Stimulated activated CD8-positive, alpha-beta memory T cell treated with anti-CD3 and anti-CD28 coated beads, Interleukin-4, amount 100 ng/mL, for 1 hour (primary cell): Measurements from ENCODE around the gene KLHL33.

Experiments used
- DNase-seq, 2 donors: peaks; one replicate each; pipeline ENCODE4 v3.0.0-alpha.2; 2020; ENCODE audit warnings: low read depth in 2 of 2, low spot score in 1 of 2

KLHL33 gene

DNA sequence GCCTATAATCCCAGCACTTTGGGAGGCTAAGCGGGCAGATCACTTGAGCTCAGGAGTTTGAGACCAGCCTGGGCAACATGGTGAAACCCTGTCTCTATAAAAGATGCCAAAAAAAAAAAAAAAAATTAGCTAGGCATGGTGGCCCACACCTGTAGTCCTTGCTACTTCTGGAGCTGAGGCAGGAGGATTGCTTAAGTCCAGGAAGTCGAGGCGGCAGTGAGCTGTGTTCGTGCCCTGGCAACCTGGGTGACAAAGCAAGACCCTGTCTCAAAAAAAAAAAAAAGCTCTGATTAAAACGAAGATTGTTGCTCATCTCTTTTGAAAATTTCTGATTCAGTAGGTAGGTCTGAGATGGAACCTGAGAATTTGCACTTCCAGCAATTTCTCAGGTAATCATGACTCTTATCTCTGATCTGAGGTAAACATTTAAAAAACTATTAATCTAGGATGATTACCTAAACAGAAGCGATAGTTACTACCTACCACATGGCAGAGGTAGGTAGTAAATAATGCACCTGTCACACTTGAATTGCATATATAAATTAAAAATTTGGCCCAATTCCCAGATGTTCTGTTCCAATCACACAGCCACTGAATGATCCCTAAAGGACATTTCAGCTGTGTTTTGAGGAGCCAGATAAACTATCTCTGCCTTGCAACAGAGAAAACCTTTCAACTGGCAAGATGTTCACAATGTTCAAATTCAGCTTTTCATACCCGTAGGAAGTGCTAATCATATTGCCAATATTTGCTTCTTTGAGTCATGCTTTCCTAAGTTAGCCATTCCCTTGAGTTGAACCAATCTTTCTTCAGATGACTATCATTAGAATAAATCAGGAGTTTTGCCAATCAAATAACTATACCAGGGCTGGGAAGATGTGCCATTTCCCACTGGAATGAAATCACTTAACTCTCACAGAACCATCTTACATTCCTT, 18.4 kb downstream of the KLHL33 start:
- no peak for DNase-seq

DNA sequence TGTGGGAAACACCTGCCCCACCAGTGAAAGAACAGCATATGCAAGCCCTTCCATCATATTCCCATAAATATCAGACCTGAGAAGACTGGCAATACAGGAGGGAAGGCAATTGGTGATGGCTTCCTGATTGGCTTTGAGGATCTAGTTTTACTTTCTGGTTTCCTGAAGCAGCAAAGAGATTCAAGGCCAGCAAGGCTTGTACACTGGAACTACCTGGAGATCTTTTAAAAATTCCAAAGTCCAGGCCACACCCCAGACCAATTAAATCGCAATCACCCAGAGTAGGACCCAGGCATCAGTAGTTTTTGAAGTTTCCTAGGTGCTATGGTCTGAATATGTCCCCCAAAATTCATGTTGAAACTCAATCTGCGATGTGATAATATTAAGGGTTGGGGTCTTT, 19.7 kb downstream of the KLHL33 start:
- DNase-seq = no peak

DNA sequence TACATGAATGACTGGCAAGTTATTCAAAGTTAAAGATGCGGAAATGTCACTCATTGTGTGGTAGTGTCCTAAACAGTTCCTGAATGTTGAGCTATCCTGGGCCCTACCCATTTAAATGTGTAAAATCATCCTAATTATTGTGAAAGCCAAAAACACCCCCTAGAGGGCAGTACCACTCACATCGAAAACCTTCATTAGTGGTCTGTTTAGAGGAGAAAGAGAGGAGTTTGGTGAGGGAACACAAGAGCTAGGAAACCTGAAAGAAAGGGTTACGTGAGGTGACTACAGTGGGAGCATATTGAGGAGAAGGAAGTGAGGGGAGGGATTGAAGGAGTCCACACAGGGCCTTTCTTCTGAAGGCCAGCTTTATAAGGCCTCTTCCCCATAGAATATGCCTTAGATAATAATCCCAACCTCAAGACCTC, 20.2 kb downstream of the KLHL33 start:
- no peak for DNase-seq

DNA sequence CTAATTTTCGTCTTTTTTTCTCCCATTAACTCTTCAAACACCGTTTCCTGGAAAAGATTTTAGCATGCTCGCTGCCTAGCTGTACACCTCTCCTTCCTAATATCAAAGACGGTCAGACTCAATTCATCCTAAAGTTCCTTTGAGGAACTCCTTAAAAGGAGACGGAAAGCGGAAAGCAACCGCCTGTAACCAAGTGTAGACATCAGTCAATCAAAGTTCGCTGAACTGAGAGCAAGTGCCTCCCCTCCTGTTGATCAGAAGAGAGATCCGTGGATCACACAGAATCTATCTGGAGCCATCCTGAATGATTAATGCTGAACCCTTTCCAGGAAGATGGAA, 22.3 kb downstream of the KLHL33 start:
- DNase-seq = no peak

DNA sequence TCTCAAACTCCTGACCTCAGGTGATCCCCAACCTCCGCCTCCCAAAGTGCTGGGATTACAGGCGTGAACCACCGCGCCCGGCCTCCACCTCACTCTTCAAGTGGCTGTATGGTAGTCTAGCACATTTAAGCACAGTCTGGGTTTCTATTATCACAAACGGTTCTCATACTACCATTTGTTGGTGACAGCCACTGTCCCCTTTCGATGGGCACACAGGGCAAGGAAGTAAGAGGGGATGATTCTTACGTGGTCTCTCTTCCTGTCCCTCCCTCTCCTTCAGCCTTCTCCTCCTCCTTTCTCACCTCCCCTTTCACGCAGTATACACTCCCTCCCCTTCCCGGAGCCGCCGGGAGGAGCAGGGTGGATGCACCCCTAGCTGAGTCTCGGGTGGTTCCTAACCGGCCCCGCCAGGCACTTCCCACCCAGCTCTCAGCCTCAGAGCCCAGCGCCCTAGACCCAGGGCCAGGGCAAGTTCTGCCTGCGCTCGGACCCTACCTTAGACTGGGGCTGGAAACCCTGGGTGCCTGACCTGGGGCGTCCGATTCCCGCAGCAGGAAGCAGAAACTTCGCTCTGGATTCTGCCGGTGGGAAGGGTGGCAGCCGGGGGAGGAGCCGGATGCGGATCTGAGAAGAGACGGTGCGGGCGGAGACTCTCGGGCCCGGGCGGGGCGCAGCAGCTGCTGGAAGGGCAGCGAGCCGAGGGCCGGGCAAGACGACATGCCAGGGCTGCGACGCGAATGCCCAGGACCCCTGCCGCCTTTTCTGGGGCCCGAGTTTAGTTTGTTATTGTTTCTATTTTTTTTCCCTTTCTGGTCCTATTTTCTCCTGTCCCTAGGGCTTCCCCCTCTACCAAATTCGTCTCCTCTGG, 22.9 kb downstream of the KLHL33 start, which contains the start of gene TEP1:
Gene TEP1, minus strand, starts transcription at position 626 of the 868 bp plus-strand sequence. CDS start 5,062 bp downstream, outside the sequence.
- peak; percentile 37 to 62 for DNase-seq

DNA sequence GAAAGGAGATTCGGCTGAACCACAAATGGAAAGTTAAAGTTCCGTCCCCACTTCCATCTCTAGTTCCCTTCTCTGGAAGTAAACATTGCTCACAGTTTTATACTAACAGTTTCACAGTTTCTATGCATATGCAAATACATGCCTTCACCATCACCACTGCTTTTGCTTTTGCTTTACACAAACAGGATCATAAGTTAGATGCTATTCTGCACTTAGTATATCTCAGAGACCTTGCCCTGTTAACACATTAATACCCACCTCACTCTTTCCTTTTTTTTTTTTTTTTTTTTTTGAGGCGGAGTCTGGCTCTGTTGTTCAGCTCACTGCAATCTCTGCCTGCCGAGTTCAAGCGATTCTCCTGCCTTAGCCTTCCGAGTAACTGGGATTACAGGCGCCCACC, 23.6 kb downstream of the KLHL33 start:
- no peak for DNase-seq

DNA sequence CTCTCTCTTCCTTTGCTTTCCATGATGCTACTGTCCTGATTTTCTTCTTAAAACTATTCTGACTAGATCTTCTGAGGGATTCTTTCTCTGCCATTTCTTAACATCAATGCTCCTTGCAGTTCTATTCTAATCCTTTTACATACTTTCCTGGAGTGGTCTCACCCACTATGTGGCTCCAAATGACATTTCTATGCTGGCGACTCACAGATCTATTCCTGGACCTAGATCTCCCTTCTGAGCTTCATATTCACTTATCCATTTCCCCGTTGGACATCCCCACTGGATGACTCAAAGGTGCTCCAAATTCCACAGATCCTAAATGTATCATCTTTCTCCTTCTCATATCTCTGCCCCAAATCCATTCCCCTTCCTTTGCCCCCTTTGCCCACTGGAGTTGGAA, 26.7 kb downstream of the KLHL33 start:
- DNase-seq = no peak

DNA sequence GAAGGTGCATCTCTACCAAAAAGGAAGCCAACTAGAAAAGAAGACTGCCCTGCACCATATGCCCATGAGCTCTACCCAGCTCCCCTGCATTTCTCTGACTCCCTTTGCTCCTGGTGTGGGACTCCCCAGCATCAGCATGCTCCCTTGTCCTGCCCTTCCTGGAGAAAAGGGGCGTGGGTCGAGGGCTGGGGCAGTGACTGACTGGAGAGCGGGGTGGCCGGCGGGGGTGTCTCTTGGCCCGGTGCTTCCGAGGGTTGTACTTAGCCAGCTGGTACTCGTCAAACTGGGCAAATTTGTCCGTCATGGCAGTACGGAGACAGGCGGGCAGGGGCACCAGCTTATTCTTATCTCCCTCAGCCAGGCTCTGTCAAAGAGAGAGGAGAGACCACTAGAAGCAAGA, 32.4 kb downstream of the KLHL33 start:
- DNase-seq = no peak

DNA sequence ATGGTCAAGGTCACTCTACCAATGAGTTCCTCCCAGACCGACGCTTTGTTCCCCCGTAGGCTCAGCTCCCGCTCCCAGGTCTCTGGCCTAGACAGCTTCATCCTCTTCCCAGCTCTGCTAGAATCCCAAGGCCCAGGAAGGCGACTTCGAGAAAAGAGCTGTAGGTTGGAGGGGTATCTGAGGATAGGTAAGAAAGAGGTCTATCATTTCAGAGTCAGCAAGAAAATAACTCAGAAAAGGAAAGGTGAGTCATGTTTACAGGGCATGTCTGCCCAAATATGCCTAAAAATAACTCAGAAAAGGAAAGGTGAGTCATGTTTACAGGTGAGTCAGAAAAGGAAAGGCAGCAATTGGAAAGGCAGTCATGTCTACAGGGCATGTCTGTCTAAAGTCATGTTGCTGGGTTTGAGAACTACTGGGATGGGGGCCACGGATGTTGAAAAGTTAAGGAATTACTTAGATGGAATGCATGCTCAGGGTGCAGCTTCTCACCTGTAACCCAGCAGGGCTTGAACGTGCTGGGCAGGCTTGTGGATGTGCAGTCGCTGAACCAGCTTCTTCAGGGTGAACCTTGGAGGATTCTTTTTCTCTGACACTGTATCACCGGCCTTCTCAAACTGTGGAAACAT, 34.9 kb downstream of the KLHL33 start:
- DNase-seq = no peak

DNA sequence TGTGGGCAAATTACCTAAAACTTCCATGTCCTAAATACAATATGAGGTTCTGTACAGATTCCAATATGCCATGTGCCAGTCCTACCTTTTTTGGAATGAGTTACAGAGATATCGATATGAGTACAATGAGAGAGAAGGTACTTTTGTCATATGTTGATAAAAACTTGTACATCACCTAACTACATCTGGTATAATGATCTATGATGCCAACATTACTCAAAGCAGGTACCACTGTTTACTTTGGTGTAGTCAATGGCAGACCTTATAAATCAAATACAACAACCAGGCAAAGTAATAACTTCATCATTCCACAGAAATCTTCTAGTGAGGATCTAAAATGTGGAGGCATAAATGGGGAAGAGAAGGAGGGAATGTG, 35.4 kb downstream of the KLHL33 start:
- DNase-seq = no peak

DNA sequence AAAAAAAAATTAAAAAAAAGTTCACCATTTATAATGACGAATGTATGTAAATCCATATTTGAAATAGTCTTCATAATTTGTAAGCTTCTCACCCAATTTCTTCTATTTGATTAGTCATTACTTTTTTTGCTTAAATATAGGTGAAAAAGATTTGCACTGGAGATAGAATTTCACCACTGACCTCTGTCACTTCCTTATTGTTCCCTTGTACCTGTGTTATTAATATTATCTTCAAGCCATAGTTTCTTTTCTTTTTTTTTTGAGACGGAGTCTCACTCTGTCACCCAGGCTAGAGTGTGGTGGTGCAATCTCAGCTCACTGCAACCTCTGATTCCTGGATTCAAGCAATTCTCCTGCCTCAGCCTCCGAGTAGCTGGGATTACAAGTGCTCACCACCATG, 38.5 kb downstream of the KLHL33 start:
- DNase-seq = no peak

DNA sequence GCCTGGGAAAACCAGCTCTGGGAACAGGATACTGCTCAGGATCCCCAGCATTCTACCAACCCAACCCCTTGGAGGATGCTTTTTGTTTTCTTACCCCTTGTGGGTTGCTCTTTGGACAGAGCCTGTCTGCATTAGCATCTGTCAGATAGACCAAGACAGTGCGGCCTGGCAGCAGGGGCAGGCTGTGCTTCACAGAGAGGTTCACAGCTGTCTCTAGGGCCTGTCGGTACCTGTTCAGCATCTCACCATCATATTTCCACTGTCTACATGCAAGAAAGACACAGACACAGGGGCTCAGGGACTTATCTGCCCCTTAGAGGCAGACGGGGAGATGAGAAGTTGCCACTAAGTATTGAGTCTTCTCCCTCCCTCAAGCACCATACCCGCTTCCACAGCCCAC, 44.5 kb downstream of the KLHL33 start:
- DNase-seq = no peak

DNA sequence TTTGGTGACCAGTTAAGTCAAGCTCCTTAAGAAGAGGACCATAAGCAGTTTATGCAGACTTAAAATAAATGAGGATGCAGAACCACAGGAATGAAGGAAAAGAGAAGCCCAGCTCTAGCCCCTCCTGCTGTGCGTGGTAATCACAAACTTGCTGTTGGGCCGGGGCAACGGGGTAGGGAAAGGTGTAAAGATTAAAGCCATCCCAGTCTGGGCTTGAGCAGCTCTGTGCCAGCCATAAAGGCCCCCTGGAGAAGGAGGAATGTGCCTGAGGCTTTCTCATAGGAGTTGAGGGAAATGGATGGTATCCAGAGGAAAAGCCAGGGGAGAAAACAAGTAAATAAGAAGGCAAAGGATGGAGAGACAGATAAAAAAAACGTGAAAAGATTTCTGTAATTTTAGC, 47.8 kb downstream of the KLHL33 start:
- no peak for DNase-seq

DNA sequence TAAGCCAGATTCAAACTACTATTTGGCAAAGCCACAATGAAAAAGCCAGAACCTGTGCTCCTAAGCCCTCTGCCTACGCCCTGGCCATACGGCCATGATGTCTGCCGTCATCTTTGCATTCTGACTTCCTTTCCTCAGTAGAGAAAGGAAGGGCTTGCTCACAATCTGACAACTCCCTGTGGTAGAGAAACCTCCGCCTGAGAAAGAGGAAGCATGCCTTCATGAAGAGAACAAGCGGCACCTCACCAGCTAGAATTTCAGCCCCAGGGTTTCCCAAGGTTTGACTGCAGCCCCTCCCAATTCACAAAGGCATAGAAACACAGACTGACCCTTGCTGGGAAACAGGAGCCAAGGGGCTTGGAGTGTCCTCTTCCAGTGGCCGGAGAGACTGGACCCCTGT, 48.4 kb downstream of the KLHL33 start:
- DNase-seq = no peak

DNA sequence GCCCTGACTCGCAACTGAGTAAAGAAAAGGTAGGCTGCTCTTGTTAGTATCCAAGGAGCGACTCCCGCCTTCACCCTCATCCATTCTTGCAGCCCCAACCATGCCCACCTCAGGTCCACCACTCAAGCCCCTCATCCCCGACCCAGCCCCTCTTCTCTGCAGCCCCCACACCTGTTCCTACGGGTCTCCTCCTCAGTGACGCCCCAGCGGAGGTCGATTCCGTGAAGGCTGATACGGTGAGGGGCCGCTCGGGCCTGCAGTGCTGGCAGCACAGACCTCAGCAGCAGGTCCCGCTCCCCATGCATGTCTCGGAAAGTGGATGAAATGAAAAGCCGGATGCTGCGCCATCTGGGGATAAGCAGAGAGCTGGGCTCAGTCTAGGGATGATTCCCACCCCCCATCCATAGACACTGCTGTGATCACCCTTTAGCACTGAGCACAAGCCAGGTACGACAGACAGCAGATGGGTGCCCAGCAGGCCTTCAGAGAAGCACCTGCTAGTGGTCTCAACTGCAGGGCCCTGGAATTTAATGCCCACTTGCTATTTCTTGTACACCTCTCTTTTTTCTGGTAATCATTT, 49.6 kb downstream of the KLHL33 start:
- no peak for DNase-seq

DNA sequence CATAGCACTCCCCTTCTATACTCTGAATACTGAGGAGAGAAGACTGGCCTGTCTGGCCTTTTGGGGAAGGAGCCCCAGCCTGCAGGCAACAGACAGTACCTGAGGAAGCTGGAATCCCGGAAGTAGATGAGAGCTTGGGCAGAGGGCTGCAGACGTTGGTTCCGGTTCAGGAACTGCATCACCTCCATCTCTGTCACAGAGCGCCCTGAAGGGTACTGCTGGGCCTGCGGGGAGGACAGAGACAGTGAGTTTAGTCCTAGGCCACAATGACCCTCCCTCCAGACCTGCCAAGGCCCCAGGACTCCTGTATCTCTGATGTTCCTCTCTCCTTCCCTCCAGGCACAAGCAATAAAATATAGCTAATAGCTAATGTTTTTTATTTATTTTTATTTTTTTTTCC, 51.1 kb downstream of the KLHL33 start:
- DNase-seq = no peak

DNA sequence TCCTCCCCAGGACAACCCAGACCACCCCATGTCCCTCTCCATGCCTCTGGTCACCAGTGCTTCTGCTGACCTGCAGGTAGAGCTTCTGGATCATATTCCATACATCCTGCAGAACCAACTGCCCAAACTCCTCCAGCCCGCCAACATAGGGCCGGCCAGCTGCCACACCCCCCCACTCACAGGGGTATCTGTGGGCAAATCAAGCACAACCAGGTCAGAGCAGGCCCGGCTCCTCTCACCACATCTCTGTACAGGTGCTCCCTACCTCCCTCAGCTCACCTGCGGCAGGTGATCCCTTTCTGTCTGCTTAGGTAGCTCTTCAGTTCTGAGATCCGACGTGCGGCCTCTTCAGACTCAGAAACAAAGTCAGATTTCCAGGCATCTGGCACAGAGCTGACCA, 51.6 kb downstream of the KLHL33 start:
- no peak for DNase-seq

DNA sequence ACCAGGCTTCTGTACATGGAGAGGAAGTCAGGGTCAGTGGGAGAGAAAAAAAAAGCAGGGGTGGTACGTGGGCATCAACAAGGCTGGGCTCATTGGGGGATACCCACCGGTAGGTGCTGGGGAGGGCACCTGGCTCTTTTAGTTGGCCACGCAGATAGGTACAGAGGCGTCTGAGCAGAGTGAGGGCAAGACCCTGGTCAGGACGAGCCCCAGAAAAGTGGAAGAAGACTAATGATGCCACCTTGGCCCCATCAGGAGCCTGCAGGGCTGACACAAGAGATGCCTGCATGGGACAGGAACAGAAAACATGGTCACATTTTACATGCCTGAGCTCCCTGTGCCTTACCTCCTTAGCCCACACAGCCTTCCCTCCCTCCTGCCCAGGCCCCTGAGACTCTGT, 52.3 kb downstream of the KLHL33 start:
- DNase-seq = no peak

DNA sequence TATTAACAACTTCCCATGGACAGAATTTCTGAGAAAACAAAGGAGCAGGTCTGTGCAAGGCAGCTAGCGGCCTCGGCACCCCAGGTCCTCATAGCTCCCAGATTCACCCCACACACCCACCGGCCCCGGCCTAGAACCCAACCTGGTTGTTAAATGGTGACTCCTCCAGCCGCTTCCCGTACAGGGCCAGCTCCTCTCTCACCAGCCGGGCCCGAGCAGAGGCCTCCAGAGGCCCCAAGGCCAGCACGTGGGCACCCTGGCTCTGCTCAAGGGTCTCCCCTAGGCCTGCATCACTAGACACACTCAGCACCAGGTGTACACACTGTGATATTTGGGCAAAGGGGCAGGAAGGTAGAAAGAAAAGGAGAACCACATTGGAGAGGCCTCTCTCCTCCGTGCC, 52.9 kb downstream of the KLHL33 start:
- no peak for DNase-seq

DNA sequence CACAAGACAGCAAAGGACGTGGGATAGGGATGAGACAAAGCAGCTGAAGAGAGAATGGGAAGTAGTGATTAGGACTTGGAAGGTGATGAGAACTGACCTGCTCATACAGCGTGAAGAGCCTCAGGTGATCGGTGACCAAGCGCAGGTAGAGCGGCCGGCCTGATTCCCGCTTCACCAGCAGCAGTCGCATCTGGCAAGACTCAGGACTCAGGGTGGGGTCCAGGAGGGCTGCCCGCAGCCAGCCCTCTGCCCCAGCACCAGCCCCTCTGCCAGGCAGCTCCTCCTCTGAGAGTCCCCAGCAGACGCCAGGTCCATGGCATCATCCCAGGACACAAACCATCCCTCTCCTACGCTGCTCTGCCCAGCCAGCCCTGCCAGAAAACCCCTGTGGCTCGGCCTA, 53.4 kb downstream of the KLHL33 start:
- no peak for DNase-seq

DNA sequence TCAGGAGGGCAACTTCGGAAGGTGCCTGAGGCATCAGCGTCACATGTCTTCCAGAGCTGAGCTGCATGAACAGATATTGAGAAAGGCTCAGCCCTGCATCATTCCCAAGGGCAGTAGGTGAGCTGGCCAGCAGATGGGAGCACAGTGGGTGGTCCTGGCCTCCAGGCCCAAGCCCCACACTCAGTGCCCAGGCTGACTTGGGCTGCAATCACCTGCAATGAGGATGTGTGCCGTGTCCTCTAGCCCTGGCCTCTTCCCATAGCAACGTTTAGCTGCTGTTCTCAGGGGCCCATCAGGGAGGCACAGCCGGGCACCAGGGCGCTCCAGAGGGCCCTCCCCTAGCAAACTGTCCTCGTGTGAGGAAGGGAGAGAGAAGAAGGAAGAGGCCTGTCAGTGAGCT, 54.6 kb downstream of the KLHL33 start:
- no peak for DNase-seq
